Neural progenitor cell (in vitro differentiated cells): ENCODE results near the gene PLXNA4. TPM values are rescaled to one million over a fixed set of nuclear protein-coding genes. Genes with fewer than 3 reads are reported as not detected.

Source experiments
- DNase-seq: peaks from one replicate; pipeline ENCODE4 v3.0.0-alpha.2; 2016; ENCODE audit warnings: low spot score
- H2AFZ ChIP-seq: fragments of 200-600 bp; sonication (generic); replicated peaks from 2 replicates; pipeline ENCODE4 v1.6.1; 2016; ENCODE audit warnings: antibody characterized with exemption
- H3F3A ChIP-seq: fragments of 200-600 bp; sonication (generic); 2 replicates; pipeline ENCODE4 v1.6.1; 2016; ENCODE audit warnings: antibody characterized with exemption, low read depth
- H3K27ac ChIP-seq: fragments of 200-600 bp; sonication (generic); 2 replicates; pipeline ENCODE4 v1.5.1; 2016; ENCODE audit warnings: mild to moderate bottlenecking
- H3K27me3 ChIP-seq: fragments of 200-600 bp; sonication (generic); 2 replicates; pipeline ENCODE4 v1.6.1; 2016; ENCODE audit warnings: mild to moderate bottlenecking, moderate library complexity
- H3K36me3 ChIP-seq: fragments of 200-600 bp; sonication (generic); 2 replicates; pipeline ENCODE4 v1.5.1; 2016
- H3K4me1 ChIP-seq: fragments of 200-600 bp; sonication (generic); 2 replicates; pipeline ENCODE4 v1.6.1; 2016; ENCODE audit warnings: mixed run types
- H3K4me2 ChIP-seq: fragments of 200-600 bp; sonication (generic); 2 replicates; pipeline ENCODE4 v1.6.1; 2016
- H3K4me3 ChIP-seq: fragments of 200-600 bp; sonication (generic); 2 replicates; pipeline ENCODE4 v1.5.1; 2016
- H3K79me2 ChIP-seq: fragments of 200-600 bp; sonication (generic); 2 replicates; pipeline ENCODE4 v1.6.1; 2016; ENCODE audit warnings: low read depth
- H3K9ac ChIP-seq: fragments of 200-600 bp; sonication (generic); 2 replicates; pipeline ENCODE4 v1.6.1; 2016
- H3K9me3 ChIP-seq: fragments of 200-600 bp; sonication (generic); 2 replicates; pipeline ENCODE4 v1.5.1; 2016; ENCODE audit warnings: low read depth
- H4K20me1 ChIP-seq: fragments of 200-600 bp; sonication (generic); 2 replicates; pipeline ENCODE4 v1.6.1; 2016; ENCODE audit warnings: low read depth
- H3K27ac Mint-ChIP-seq: 3 replicates; pipeline ENCODE4 v1.8.0; 2021; ENCODE audit warnings: mixed read lengths
- H3K27me3 Mint-ChIP-seq: 2 replicates; pipeline ENCODE4 v1.8.0; 2022; ENCODE audit warnings: low read depth, mild to moderate bottlenecking, inconsistent platforms, moderate library complexity, mixed read lengths; ENCODE audit not compliant: insufficient read depth
- H3K36me3 Mint-ChIP-seq: 3 replicates; pipeline ENCODE4 v1.8.0; 2021; ENCODE audit warnings: mixed read lengths
- H3K4me1 Mint-ChIP-seq: 3 replicates; pipeline ENCODE4 v1.8.0; 2021; ENCODE audit warnings: mixed read lengths
- H3K4me3 Mint-ChIP-seq: 3 replicates; pipeline ENCODE4 v1.8.0; 2021; ENCODE audit warnings: mild to moderate bottlenecking, moderate library complexity, mixed read lengths
- H3K9me3 Mint-ChIP-seq: 3 replicates; pipeline ENCODE4 v1.8.0; 2020; ENCODE audit warnings: mixed read lengths
- EZH2 ChIP-seq: fragments of 200-600 bp; sonication (generic); IDR thresholded peaks from 2 replicates; pipeline ENCODE4 v1.6.1; 2017; ENCODE audit warnings: antibody characterized with exemption, mild to moderate bottlenecking, moderate library complexity
- EZH2phosphoT487 ChIP-seq: fragments of 200-600 bp; sonication (generic); IDR thresholded peaks from 2 replicates; pipeline ENCODE4 v1.6.1; 2017; ENCODE audit warnings: antibody characterized with exemption
- total RNA-seq: library from RNA; depleted of rRNA; stranded (reverse); fragments of >200 nt; gene quantifications from 2 replicates; pipeline ENCODE4 v1.2.3, GENCODE V29; 2015; ENCODE audit warnings: low replicate concordance
- TF ChIP-seq, protein P1 (sequence below): fragments of 200-600 bp; sonication (generic); IDR thresholded peaks from 2 replicates; pipeline ENCODE4 v1.5.1; 2017; ENCODE audit warnings: antibody characterized with exemption, mild to moderate bottlenecking

PLXNA4 gene
- total RNA-seq, 1 donor from 2014 or later: 0.49 TPM

GRCh38 chr7:132345543-132346129 is 230.6 kb downstream of the PLXNA4 start:
- Mint-ChIP-seq H3K4me3 (no peak overlapping the region), H3K9me3 (no peaks in the 10 kb centered on the region), H3K27ac (no peak overlapping the region), H3K27me3 (peaks cover 2% of the 10 kb centered on the region), H3K4me1 (peaks cover 22% of the 10 kb centered on the region), H3K36me3 (no peaks in the 10 kb centered on the region)
- Histone ChIP-seq H3K27ac (no peak overlapping the region), H3K4me3 (no peak overlapping the region), H3K9me3 (peaks cover under 1% of the 10 kb centered on the region), H3K9ac (no peak overlapping the region), H3K79me2 (no peaks in the 10 kb centered on the region), H2AFZ (no peak overlapping the region), H3K4me2 (no peak overlapping the region), H3F3A (no peaks in the 10 kb centered on the region), H3K27me3 (no peaks in the 10 kb centered on the region), H4K20me1 (no peaks in the 10 kb centered on the region), H3K36me3 (no peaks in the 10 kb centered on the region), H3K4me1 (peaks cover 15% of the 10 kb centered on the region)
- TF ChIP-seq EZH2phosphoT487 (no peak), EZH2 (no peak)
- TF ChIP-seq, protein P1, sequence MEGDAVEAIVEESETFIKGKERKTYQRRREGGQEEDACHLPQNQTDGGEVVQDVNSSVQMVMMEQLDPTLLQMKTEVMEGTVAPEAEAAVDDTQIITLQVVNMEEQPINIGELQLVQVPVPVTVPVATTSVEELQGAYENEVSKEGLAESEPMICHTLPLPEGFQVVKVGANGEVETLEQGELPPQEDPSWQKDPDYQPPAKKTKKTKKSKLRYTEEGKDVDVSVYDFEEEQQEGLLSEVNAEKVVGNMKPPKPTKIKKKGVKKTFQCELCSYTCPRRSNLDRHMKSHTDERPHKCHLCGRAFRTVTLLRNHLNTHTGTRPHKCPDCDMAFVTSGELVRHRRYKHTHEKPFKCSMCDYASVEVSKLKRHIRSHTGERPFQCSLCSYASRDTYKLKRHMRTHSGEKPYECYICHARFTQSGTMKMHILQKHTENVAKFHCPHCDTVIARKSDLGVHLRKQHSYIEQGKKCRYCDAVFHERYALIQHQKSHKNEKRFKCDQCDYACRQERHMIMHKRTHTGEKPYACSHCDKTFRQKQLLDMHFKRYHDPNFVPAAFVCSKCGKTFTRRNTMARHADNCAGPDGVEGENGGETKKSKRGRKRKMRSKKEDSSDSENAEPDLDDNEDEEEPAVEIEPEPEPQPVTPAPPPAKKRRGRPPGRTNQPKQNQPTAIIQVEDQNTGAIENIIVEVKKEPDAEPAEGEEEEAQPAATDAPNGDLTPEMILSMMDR: no peak
- DNase-seq: no peak

- Mint-ChIP-seq H3K27me3 (peaks cover 2% of the 10 kb centered on the region), H3K27ac (no peak overlapping the region), H3K4me1 (peaks cover 22% of the 10 kb centered on the region), H3K36me3 (no peaks in the 10 kb centered on the region), H3K4me3 (no peak overlapping the region), H3K9me3 (no peaks in the 10 kb centered on the region)
- H2AFZ ChIP-seq: no peak overlapping the region
- H4K20me1 ChIP-seq: no peaks in the 10 kb centered on the region
- H3K36me3 ChIP-seq: no peaks in the 10 kb centered on the region
- H3K9ac ChIP-seq: no peak overlapping the region
- H3K27me3 ChIP-seq: no peaks in the 10 kb centered on the region
- no peak overlapping the region for H3K27ac ChIP-seq
- no peaks in the 10 kb centered on the region for H3K79me2 ChIP-seq
- DNase-seq: no peak
- H3K4me3 ChIP-seq: no peak overlapping the region
- TF ChIP-seq, protein P1: no peak
- TF ChIP-seq EZH2 (no peak), EZH2phosphoT487 (no peak)
- no peak overlapping the region for H3K4me2 ChIP-seq
- no peaks in the 10 kb centered on the region for H3F3A ChIP-seq
- H3K9me3 ChIP-seq: no peaks in the 10 kb centered on the region
- peaks cover 15% of the 10 kb centered on the region for H3K4me1 ChIP-seq
These were observed 231.2 kb downstream of the PLXNA4 start for GRCh38 chr7:132345030-132345429.

DNA sequence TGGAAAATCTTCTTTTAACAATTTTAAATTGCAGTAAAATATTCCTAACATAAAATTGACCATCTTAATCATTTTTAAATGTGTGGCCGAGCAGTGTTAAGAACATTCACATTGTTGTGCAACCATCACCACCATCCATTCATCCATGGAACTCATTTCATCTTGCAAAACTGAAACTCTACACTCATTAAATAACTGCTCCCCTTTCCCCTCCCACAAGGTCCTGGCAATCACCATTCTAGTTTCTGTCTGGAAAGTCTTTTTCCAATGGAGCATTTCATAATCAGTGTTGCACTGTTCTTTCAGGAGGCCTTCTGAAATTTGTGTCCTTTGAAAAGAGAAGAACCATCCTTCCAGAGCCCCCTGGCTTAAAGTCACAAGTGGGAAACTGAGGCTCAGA is 233.1 kb downstream of the PLXNA4 start:
- Mint-ChIP-seq H3K4me3 (no peak overlapping the region), H3K27ac (no peak overlapping the region), H3K36me3 (no peaks in the 10 kb centered on the region), H3K4me1 (peaks cover 20% of the 10 kb centered on the region), H3K9me3 (no peaks in the 10 kb centered on the region), H3K27me3 (peaks cover 2% of the 10 kb centered on the region)
- no peak overlapping the region for H2AFZ ChIP-seq
- H3K79me2 ChIP-seq: no peaks in the 10 kb centered on the region
- no peaks in the 10 kb centered on the region for H4K20me1 ChIP-seq
- H3K4me2 ChIP-seq: no peak overlapping the region
- peaks cover 14% of the 10 kb centered on the region for H3K4me1 ChIP-seq
- no peak overlapping the region for H3K9ac ChIP-seq
- H3K36me3 ChIP-seq: no peaks in the 10 kb centered on the region
- DNase-seq: no peak
- no peaks in the 10 kb centered on the region for H3K9me3 ChIP-seq
- H3F3A ChIP-seq: no peaks in the 10 kb centered on the region
- H3K27ac ChIP-seq: no peak overlapping the region
- H3K4me3 ChIP-seq: no peak overlapping the region
- H3K27me3 ChIP-seq: no peaks in the 10 kb centered on the region
- TF ChIP-seq EZH2 (no peak), EZH2phosphoT487 (no peak)
- TF ChIP-seq, protein P1: no peak
